Uterus (tissue), 2 donors: ENCODE results near the gene RNF157.

Source experiments
- POLR2A ChIP-seq, 2 donors: fragments of 450-650 bp; IDR thresholded peaks; one replicate each; pipeline ENCODE4 v1.6.1; 2016; ENCODE audit warnings: antibody characterized with exemption in 2 of 2, mild to moderate bottlenecking in 1 of 2, moderate library complexity in 1 of 2
- TF ChIP-seq, protein P1 (sequence below), 4 experiments: fragments of 200-600 bp in 2 of 4; fragments of 450-650 bp in 2 of 4; sonication (generic) in 2 of 4; IDR thresholded peaks; one replicate each; pipeline ENCODE4 v1.5.1; 2016 to 2019; ENCODE audit warnings: antibody characterized with exemption in 4 of 4, mild to moderate bottlenecking in 2 of 4, moderate library complexity in 1 of 4

DNA sequence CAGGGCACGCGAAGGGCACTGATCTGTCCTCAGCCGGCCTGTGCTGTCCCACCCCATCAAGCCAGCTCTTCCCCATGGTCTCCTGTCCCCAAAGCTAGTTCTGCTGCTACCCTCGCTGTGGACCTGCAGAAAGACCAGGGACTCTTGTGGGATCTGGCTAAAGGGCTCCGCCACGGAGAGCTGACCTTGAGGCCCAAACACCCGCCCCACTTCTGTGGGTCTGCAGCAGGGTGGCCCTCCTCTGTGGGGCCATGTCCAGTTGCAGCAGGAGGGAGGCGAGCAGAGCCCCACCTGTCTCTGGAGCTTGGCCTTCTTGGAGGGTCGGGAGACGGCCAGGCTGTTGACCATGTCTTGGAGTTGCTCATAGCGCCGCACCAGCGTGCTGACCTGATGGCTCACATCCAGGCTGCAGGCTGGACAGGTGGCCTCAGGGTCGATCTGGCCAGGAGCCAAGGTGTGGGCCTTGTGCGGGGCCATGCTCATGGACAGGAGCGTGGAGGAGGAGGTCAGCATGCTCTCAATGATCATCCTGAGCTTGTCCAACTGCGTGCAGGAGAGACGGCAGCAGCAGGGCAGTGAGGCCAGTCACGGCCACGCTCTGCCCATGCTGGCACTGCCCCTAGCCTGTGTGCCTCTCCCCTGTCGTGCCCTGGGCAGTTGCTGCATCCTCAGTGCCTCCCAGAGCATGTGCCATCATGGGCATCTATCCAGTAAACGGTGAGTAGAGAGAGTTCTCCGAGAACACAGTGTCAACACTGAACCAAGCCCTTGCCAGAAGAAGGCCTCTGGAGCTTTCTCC lies 41.5 kb upstream of the RNF157 start:
- TF ChIP-seq, protein P1, sequence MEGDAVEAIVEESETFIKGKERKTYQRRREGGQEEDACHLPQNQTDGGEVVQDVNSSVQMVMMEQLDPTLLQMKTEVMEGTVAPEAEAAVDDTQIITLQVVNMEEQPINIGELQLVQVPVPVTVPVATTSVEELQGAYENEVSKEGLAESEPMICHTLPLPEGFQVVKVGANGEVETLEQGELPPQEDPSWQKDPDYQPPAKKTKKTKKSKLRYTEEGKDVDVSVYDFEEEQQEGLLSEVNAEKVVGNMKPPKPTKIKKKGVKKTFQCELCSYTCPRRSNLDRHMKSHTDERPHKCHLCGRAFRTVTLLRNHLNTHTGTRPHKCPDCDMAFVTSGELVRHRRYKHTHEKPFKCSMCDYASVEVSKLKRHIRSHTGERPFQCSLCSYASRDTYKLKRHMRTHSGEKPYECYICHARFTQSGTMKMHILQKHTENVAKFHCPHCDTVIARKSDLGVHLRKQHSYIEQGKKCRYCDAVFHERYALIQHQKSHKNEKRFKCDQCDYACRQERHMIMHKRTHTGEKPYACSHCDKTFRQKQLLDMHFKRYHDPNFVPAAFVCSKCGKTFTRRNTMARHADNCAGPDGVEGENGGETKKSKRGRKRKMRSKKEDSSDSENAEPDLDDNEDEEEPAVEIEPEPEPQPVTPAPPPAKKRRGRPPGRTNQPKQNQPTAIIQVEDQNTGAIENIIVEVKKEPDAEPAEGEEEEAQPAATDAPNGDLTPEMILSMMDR (IDR thresholded peaks at IDR 0.05), result no peak
- TF ChIP-seq POLR2A (IDR thresholded peaks at IDR 0.05), result no peak
